Activated T-cell treated with anti-CD3 and anti-CD28 coated beads for 1 hour (primary cell): ENCODE data around the gene COL15A1.

ENCODE experiments used
- DNase-seq: peaks from one replicate; pipeline ENCODE4 v3.0.0-alpha.2; 2020; ENCODE audit warnings: low read depth

The COL15A1 gene

DNA sequence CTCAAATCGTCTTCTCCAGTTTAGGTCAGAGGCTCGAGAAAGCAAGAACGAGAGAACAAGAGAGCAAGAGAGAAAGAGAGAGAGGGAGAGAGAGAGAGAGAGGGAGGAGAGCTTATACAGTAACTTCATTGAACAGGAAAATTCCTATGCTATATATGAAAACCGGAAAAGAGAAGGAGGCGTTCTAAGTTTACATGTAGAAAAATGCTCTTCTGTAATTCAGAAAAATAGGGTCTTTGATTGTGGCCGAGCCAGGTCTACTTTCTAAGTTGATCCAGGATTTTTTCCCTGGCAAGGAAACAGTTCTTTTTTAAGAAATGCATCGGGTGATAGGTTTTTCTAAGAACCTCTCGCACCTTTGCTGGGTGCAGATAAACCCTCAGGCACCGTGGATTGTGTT lies 29.5 kb downstream of the COL15A1 start:
- DNase-seq: no peak

DNA sequence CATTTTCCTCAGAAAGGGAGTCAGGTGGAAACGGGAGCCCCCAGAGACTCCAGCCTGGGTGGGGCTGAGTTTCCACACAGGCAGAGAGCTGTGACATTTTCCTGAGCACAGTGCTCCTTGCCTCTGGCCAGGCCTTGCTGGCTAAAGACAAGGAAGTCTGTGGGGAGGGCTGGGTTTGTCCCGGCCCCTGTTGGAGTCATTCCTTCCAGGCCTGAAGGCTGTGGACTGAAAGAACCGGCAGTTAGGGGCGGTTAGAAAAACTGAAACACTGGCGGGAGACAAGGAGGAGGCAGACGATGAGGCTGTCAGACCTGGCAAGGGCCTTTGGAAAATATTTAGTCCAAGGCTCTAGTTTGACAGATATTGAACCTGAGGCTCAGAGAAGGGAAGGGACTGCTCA lies 29.9 kb downstream of the COL15A1 start:
- DNase-seq: no peak

DNA sequence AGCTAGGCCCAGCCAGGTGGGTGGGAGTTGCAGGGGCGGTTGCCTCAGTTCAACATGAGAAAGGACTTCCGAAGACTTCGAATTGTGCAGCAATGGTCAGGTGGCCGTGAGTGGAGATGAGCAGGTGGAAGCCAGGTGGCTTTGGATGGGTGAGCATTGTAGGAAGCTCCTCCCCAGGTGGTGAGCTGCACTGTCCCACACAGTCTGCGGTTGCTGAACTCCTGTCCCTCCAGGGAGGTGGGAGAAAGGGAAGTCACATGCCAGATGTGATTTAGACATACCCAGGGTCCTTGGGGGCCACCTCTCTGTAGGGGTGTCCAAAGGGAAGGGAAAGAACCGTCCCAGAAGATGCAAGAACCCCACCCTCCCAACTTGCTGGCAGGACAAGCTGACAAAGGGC lies 30.4 kb downstream of the COL15A1 start:
- no peak for DNase-seq

DNA sequence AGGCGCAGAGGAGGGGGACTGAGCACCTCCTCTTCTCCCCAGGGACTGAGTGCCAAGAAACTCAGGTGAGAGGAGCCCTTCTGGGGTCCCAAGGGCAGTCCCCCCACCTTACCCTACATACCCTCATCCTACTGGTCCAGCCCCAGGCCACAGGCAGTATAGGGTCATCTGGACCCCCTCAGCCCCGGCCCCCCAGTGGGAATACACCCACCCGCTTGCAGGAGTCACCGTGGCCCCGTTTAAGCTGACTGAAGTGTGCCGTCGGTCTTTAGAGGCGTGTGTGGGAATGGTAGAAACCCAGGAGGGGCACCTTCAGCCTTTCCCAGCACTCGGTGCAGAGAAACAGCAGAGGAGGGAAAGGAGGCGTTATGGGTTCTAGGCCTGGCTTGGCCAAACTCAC lies 30.8 kb downstream of the COL15A1 start:
- DNase-seq: no peak

DNA sequence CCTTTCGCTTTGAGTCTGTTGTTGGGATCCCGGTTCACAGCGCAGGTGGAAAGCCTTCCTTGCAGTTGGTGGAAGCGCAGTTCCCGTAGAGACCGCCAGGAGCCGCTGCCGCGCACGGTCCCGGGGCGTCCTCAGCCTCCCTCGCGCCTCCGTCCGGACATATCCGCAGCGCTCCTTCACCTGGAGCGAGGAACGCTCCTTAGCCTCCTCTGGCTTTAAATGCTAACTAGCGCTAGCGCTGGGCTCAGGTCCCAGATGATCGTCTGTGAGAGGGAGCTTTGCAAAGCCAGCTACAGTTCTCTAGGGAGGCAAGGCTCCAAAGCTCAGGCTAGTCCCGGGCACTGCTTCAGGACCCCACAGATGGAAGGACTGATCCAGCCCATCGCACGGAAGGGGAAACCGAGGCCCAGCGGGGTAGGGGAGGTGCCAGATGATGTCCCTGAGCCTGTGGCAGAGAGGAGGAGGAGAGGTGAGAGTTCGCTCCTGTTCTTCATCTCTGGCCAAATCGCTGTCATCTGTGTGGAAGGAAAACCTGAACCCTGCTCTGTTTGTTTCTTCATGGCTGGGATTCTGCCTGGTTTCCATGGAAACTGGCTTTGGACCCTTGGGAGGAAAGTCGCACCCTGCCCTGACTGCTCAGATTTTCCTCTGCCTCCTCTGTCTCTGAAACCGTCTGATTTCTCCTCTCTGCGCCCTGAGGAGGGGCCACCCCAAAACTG lies 31.4 kb downstream of the COL15A1 start:
- peak; percentile 74 for DNase-seq

DNA sequence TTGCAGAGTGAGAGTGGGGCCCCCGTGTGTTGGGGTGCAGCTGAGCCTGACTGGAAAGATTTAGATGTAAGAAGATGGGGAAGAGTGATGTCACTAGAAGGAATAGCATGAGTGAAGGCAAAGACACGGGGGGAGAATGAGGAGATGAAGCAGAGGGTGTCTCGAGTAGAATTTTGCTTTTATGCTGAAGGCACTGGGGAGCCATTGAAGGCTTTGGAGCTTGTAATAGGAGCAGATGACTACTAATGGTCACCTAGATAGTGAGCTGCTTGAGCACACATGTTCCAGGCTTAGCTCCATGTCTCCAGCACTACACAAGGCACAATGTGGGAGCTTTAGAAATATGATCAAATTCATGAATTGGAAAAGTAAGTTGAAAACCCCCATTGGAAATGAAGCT lies 32.1 kb downstream of the COL15A1 start:
- DNase-seq: no peak

DNA sequence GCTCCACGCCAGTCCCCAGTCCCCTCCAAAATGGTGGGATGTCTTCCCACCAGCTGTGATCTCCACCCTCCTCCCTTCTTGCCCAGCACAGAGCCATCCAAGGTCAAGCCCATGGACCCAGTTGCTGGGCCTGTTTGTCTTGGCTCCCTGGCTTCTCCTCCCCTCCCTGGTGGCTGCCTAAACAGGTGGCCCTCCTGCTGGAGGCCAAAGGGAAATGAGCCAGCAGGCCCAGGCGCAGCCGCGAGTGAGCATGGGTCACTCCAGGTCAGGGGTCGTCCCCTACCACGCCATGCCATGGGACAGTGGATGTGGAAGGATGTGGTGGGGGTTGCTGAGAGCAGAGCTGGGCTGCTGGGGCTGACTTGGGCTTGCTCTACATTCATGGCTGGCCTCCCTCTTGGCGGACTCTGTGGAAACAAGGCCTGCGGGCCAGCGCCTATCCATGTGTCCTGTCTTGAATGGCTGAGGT lies 33.6 kb downstream of the COL15A1 start:
- DNase-seq: no peak

DNA sequence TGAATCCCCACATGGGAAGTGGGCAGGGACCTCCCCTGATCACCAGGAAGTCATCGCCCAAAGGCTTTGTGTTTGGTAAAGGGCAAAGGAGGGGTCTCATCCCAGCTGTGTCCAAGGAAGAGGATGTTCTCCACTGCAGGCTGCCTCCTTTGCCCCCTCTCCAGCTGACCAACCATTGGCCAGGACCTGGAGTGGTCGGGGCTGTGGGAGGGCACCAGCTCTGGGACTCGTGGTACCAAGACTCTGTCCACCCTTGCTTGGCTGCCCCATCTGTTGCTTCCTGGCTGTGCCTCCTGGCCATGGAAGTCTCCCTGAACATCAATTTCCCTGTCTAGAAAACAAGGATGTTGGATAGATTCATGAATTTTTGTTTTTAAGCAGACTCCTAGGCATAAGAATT lies 34.1 kb downstream of the COL15A1 start:
- DNase-seq: no peak

DNA sequence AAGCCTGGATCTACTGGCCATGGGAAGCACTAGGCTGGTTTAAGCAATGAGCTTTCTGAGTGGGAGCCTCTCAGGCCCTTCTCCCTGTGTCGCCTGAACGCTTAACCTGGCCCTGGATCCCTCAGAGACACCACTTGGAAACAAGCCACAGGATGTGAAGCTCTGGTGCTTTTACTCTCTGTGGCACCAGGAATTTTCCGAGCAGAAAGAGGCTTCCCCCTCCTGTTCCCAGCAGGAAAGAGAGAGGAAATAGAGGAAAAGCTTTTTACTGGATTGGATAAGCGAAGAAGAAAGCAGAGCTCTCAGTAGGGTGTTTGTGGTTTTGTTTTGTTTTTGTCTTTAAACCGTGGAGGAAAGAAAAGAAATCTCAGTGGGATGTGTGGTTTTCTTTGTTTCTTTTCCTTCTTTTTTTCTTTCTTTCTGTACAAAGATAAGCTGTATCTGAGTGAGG lies 34.5 kb downstream of the COL15A1 start:
- no peak for DNase-seq

DNA sequence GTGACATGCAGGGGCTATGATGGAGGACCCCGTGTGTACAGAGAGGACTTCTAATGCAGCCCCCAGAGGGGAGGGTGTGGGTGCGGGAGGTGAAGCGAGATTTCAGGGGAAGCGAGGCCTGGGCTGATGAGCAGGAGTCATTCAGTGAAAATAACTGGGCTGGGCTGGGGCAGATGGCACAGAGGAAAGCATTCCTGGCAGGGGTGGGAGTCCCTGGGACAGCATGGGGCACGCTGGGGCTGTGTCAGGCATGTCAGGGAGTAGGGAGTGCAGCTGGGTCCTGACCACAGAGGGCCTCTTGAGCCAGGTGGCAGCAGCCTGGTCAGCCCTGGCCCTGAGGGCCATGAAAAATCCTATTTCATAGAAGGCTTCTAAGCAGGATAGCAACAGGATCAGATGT lies 36.6 kb downstream of the COL15A1 start:
- no peak for DNase-seq

DNA sequence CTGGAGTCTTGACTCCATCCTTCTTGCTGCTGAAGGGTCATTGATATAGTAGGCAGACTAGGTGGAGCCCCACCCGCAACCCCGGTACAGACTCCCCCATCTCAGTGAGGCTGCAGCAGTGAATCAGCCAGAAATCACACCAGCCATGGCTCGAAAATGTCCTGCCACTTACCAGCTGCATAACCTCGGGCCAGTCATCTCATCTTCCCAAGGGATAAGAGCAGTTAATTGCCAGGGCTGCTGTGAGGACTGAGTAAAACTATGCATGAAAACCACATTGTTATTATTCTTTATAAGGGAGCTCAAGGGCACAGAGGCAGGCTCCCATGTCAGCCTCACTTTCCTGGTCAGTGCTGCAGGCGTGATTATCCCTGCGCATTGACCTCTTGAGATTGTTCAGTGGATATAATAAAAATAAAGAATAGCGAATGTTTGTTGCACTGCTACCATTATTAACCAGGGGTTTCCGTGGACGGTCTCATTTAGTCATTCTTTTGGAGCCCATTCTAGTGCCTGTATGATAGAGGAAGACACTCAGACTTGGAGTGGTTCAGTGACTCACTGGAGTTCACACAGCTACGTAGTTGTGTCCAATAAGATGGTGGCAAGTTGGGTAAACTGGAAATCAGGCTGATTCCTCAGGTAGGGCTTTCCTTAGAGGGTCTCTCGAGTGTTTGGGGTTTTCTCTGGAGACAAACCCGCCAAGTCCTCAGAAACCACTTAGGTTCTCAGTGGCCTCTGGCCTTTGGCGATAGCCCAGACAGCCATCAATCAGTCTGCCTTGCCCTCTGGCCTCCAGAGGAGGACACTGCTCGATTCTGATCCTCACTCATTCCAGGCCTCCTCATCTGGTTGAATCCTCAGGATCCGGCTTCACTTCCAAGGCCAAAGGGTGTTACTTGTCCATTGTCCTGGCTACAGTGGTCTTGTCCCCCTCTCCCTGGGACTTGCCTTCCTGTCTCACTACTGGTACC lies 39.9 kb downstream of the COL15A1 start:
- no peak for DNase-seq

DNA sequence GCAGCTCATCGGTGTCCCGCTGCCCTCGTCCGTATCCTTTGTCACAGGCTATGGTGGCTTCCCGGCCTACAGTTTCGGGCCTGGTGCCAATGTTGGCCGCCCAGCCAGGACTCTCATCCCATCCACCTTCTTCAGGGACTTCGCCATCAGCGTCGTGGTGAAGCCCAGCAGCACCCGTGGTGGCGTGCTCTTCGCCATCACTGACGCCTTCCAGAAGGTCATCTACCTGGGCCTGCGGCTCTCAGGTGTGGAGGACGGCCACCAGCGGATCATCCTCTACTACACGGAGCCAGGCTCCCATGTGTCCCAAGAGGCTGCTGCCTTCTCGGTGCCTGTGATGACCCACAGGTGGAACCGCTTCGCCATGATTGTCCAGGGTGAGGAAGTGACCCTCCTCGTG lies 41.9 kb downstream of the COL15A1 start:
- DNase-seq: no peak

DNA sequence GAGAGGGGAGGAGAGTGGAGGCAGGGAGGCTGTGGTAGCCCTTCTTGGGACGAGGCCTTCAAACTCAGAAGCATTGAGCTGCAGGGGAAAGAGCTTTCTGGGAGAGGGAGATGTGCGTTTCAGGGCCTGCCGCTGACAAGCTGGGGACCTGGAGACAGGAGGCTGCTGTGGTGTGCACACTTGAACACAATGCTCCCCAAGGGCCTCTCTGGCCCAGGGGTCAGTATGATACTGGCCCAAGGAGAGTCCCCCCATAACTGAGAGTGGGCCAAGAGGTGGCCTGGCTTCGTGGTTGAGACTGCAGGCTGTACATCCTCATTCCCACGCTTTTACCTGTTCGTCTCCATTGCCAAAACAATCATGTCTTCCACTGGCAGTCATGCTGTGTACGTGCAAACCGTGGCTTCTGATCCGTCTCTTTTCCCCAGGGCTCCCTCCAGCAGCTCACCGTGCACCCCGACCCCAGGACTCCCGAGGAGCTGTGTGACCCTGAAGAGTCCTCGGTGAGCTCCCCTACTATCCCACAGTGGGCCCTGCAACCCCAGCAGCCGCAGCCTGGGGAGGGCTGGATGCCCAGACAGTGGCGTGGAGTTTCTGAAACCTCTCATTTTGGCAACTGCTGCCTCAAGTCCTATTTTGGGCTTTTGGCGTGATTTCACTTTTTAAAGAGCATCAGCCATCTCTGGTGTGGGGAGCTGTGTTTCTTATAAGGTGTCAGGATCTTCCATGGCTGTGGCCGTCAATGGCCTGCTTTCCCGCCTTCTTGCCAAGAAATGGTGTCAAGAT lies 43.4 kb downstream of the COL15A1 start:
- no peak for DNase-seq

DNA sequence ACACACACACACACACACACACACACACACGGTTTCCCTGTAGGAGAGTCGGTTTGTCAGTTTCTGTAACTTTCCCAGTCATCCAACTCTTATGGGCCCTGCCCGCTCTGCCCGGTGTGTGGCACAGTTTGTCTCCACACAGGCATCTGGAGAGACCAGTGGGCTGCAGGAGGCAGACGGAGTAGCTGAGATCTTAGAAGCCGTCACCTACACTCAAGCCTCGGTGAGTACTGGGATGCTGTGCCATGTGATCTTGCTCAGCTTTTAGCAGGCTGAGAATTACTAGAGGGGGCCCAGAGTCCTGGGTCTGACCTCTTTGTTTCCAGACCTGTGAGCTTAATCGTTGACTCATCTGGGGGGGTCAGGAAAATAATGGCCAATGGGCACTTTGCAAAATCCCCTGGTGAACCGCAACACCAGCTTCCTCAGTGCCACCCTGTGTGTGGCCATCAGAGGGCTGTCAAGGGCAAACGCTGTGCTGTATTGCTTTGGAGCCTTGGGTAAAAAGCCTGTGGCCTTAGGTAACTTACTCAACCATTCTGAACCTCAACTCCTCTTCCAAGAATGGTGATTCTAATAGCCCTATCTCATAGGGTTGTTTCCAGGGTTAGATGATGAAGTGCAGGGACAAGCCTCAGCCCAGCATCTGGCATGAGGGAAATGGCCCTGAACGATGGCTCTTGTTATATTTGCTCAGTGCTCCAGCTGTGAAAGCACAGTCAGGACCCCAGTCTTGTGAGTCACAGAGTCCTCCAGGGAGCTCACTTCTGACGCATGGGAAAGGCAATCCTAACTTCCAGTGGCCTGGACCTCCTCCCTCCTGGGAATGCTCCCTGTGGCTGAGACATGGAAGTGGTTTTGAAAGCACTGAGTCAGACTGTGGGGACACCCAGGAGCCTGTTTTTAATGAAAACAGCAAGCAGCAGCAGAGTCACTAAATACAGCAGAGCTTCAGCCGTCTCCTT lies 45.6 kb downstream of the COL15A1 start:
- DNase-seq: no peak

DNA sequence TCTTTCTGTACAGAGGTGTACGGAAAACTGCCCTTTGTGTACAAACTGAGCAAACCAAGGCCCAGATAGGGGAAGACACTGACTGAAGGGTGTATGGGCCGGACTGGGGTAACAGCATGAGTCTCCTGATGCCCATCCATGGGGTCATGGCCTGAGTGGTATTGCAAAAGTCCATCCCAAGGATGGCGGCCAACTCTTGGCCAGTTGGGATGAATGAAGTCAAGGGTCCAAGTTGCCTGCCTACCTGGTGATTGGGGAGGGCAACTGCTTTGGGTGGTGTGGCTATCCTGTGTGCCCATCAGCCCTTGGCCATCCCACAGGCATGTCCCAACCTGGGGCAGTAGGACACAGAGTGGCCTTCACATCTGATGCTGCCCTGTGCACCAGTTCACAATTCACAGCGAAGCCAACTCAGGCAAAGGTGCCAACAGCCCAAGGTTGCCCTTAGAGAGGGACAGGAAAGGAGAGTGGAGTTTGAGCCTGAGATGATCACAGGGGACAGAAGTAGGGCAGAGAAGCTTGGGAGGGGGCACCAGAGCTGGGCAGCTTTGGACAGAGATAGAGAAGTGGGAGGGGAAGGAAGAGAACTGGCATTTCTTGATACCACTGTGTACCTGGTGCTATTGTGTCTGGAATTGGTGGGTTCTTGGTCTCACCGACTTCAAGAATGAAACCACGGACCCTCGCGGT lies 46.6 kb downstream of the COL15A1 start:
- no peak for DNase-seq

DNA sequence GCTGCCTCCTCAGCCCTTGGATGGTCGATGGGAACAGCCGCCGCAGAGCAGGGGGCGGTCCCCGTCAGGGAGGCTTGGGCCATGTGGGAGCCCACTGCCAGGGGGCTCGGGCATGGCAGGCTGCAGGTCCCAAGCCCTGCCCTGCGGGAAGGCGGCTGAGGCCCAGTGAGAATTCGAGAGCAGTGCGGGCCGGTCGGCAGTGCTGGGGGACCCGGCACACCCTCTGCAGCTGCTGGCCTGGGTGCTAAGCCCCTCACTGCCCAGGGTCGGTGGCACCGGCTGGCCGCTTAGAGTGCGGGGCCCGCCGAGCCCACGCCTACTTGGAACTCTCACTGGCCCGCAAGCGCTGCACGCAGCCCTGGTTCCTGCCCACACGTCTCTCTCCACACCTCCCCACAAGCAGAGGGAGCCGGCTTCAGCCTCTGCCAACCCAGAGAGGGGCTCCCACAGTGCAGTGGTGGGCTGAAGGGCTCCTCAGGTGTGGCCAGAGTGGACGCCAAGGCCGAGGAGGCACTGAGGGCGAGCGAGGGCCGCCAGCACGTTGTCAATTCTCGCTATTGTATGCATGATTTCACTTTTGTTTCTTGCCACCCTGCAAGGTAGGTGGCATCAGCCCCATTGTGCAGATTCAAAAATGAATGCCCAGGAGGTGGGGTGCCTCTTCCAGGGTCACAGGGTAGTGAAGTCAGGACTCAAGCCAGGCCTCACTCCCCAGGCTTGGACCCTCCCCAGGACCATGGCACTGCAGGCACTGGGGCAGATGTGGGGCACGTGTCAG lies 48.6 kb downstream of the COL15A1 start:
- no peak for DNase-seq

DNA sequence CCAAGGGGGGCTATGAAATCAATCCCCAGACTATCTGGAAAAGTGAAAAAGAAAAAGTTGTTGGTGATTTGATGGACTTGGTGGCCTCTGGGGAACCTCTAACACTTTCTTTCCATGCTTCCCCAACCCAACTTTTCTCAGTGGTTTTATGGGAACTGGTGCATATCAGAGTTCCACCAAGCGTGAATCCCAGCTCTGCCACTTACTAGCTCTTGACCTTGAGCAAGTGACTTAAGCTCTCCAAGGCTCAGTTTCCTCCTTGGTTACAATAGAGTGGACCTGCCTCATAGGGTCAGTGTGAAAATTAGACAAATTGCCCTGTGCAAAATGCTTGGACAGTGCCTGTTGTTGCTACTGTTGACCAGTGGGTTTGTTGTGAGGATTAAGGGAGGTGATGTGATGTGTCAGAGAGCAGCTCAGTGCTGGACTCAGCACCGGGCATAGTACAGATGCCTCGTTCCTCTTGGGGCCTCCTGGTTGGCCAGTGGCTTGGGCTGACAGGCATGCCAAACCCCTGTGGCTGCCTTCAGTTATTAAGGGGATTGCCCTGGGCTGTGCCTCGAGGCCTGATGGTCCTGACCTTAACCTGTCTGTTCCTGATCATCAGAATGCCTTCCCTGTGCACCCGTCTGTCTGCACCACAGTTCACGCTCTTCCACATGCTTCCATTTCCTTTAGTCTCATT lies 49.3 kb downstream of the COL15A1 start:
- DNase-seq: no peak

DNA sequence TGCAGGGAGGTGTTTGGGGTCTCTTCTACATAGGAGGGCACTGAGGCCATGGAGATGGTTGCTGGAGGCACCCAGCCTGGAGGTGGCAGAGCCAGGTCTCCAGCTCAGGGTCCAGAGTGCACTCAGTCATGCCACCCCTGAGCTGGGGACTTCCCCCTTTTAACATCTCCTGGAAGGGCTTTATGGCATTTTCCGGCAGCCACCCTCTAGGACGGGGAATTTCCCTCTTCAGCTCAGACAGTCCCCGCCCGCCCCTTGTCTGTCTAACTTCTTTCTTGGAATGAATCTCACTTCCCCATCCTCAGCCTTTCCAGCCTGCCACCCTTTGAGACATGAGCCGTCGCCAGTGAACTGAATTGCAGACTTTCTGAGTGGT lies 49.9 kb downstream of the COL15A1 start:
- no peak for DNase-seq
